ENCODE measurements around the gene ARL10. TPM values are rescaled to one million over a fixed set of nuclear protein-coding genes. Genes with fewer than 3 reads are reported as not detected.
A peak's percentile ranks its signal among the peaks of the same experiment; 100 is the strongest.

Gene ARL10
- total and polyA plus RNA-seq, 4 donors = 0.35 to 2.2 (median 1.5) TPM

DNA sequence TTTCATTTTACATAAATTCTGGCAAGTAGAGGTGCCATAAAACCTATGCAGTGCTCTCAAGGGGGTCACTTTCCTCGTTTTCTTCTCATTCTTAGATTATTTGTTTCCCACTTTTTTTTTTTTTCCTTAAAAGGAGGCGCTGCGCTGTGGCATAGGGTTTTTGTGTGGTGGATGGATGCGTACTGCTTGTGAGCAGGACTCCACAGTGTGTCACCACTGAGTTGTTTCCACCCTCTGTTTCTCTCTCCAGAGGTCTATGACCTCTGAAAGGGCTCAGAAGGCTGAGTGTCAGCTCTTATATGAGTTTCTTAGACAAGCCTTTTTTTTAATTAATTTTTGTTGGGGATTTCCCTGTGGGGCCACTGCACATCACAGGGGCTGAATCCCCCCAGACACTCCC lies 64.7 kb downstream of the ARL10 start:
- Histone ChIP-seq H3K9me3 (ENCODE audit: control insufficient read depth in 4 of 4, low read length in 3 of 4) (no peaks in the 10 kb centered on the region), H3K36me3 (ENCODE audit: control insufficient read depth in 4 of 4, insufficient read depth in 3 of 4, low read depth in 1 of 4, low read length in 3 of 4) (no peaks in the 10 kb centered on the region), H3K4me1 (ENCODE audit: control insufficient read depth in 4 of 4, insufficient read depth in 4 of 4, low read length in 3 of 4) (no peaks in the 10 kb centered on the region), H3K4me3 (ENCODE audit: low read depth in 1 of 3, low read length in 3 of 3) (no peak overlapping the region), H3K27ac (ENCODE audit: low read depth in 1 of 2, low read length in 2 of 2) (no peak overlapping the region), H3K9ac (ENCODE audit: low read depth in 1 of 2, low read length in 2 of 2) (no peak overlapping the region), H3K27me3 (ENCODE audit: control insufficient read depth in 4 of 4, insufficient read depth in 4 of 4, low read length in 3 of 4) (no peaks in the 10 kb centered on the region)
- WGBS = 47% methylated on average over 4 of the region's 4 CpGs
- TF ChIP-seq RAD21 (IDR thresholded peaks at IDR 0.05) (peak; percentile 31 to 58), RXRA (IDR thresholded peaks at IDR 0.05) (peak in 1 of 2 donors; percentile 41), EGR1 (IDR thresholded peaks at IDR 0.05; ENCODE audit: low read depth in 2 of 2) (no peak)
- TF ChIP-seq, protein P1, sequence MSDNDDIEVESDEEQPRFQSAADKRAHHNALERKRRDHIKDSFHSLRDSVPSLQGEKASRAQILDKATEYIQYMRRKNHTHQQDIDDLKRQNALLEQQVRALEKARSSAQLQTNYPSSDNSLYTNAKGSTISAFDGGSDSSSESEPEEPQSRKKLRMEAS (IDR thresholded peaks at IDR 0.05) = no peak
- TF ChIP-seq, protein P2, sequence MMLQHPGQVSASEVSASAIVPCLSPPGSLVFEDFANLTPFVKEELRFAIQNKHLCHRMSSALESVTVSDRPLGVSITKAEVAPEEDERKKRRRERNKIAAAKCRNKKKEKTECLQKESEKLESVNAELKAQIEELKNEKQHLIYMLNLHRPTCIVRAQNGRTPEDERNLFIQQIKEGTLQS (IDR thresholded peaks at IDR 0.05) = no peak
- no peak for DNase-seq (ENCODE audit: low spot score)

Small RNA genes lying within 50 kb of the gene (small RNA-seq; reads per million reads assigned to genes)
- gene MIR1271 = 4.0 reads per million, percentile 92 among the genes with 10 or more reads in this experiment

Other genes starting within 250 kb of the ARL10 start
- gene SIMC1, start 127.1 kb upstream of the ARL10 start, total RNA-seq = 1 to 10 TPM; 2.5 to 8.9 TPM
- 1 to 10 TPM; 4.4 to 8.0 TPM for gene SIMC1, start 127.1 kb upstream of the ARL10 start, polyA plus RNA-seq
- 10 to 100 TPM; 31.1 to 31.8 TPM for gene KIAA1191, start 3.7 kb upstream of the ARL10 start, total RNA-seq
- 10 to 100 TPM; 25.7 to 37.2 TPM for gene KIAA1191, start 3.7 kb upstream of the ARL10 start, polyA plus RNA-seq
- gene NOP16, start 23.1 kb downstream of the ARL10 start, total RNA-seq = 10 to 100 TPM in 1 of 2 donors, 1 to 10 TPM in 1; 6.1 to 11.1 TPM
- 10 to 100 TPM; 23.3 to 41.2 TPM for gene NOP16, start 23.1 kb downstream of the ARL10 start, polyA plus RNA-seq
- gene HIGD2A, start 23.3 kb downstream of the ARL10 start, total RNA-seq = 10 to 100 TPM; 18.4 to 42.6 TPM
- gene HIGD2A, start 23.3 kb downstream of the ARL10 start, polyA plus RNA-seq = 100 to 1,000 TPM in 1 of 2 donors, 10 to 100 TPM in 1; 93.0 to 127 TPM
- gene CLTB, start 51.1 kb downstream of the ARL10 start, total RNA-seq = 10 to 100 TPM; 14.2 to 30.9 TPM
- gene CLTB, start 51.1 kb downstream of the ARL10 start, polyA plus RNA-seq = 10 to 100 TPM; 46.2 to 49.4 TPM
- 10 to 100 TPM; 20.1 to 28.3 TPM for gene FAF2, start 82.9 kb downstream of the ARL10 start, total RNA-seq
- gene FAF2, start 82.9 kb downstream of the ARL10 start, polyA plus RNA-seq = 10 to 100 TPM; 12.7 to 12.9 TPM
- gene RNF44, start 171.9 kb downstream of the ARL10 start, total RNA-seq = 1 to 10 TPM; 3.9 to 5.5 TPM
- 1 to 10 TPM; 3.2 to 6.4 TPM for gene RNF44, start 171.9 kb downstream of the ARL10 start, polyA plus RNA-seq
- gene CDHR2, start 183.9 kb downstream of the ARL10 start, total RNA-seq = 10 to 100 TPM; 11.4 to 21.8 TPM
- gene CDHR2, start 183.9 kb downstream of the ARL10 start, polyA plus RNA-seq = 10 to 100 TPM in 1 of 2 donors, 1 to 10 TPM in 1; 8.8 to 23.8 TPM
- gene GPRIN1, start 244.7 kb downstream of the ARL10 start, total RNA-seq = under 1 TPM; 0.23 to 0.50 TPM
- gene GPRIN1, start 244.7 kb downstream of the ARL10 start, polyA plus RNA-seq = under 1 TPM in 1 of 2 donors, not detected in 1; 0.30 TPM